H9 (cell line): ENCODE results near the gene CWC22. TPM values are rescaled to one million over a fixed set of nuclear protein-coding genes. Genes with fewer than 3 reads are reported as not detected.

Experiments
- DNase-seq: peaks from one replicate; pipeline ENCODE4 v3.0.0-alpha.2; 2017
- H2AFZ ChIP-seq: one replicate; pipeline ENCODE4 v1.6.1; 2013; ENCODE audit warnings: mild to moderate bottlenecking, low read length, control low read depth, moderate library complexity
- H2AK5ac ChIP-seq: 2 replicates; pipeline ENCODE4 v1.6.1; 2013; ENCODE audit warnings: low read length, control low read depth, mixed read lengths; ENCODE audit not compliant: insufficient read length
- H2BK120ac ChIP-seq: one replicate; pipeline ENCODE4 v1.6.1; 2013; ENCODE audit warnings: low read depth, mild to moderate bottlenecking, low read length, control low read depth, inconsistent platforms; ENCODE audit not compliant: poor library complexity, severe bottlenecking
- H2BK12ac ChIP-seq: 2 replicates; pipeline ENCODE4 v1.6.1; 2013; ENCODE audit warnings: low read length, control low read depth, mixed read lengths, low read depth; ENCODE audit not compliant: insufficient read length
- H2BK15ac ChIP-seq: 2 replicates; pipeline ENCODE4 v1.6.1; 2013; ENCODE audit warnings: low read depth, low read length, control low read depth
- H2BK20ac ChIP-seq: one replicate; pipeline ENCODE4 v1.6.1; 2013; ENCODE audit warnings: low read depth, mild to moderate bottlenecking, low read length, control low read depth, inconsistent platforms; ENCODE audit not compliant: poor library complexity, severe bottlenecking
- H2BK5ac ChIP-seq: 2 replicates; pipeline ENCODE4 v1.6.1; 2013; ENCODE audit warnings: low read length, control low read depth, mixed read lengths; ENCODE audit not compliant: insufficient read length
- H3K14ac ChIP-seq: 2 replicates; pipeline ENCODE4 v1.6.1; 2013; ENCODE audit warnings: low read length, control low read depth; ENCODE audit not compliant: insufficient read depth
- H3K18ac ChIP-seq: 2 replicates; pipeline ENCODE4 v1.6.1; 2013; ENCODE audit warnings: low read depth, mild to moderate bottlenecking, mixed read lengths, low read length, control low read depth; ENCODE audit not compliant: insufficient read length
- H3K23ac ChIP-seq: 2 replicates; pipeline ENCODE4 v1.6.1; 2013; ENCODE audit warnings: low read length, control low read depth, mixed read lengths, low read depth; ENCODE audit not compliant: insufficient read length
- H3K23me2 ChIP-seq: 2 replicates; pipeline ENCODE4 v1.6.1; 2013; ENCODE audit warnings: low read depth, mild to moderate bottlenecking, mixed read lengths, low read length, control low read depth; ENCODE audit not compliant: insufficient read length, poor library complexity, severe bottlenecking
- H3K27ac ChIP-seq: 2 replicates; pipeline ENCODE4 v1.5.1; 2013; ENCODE audit warnings: low read length, control low read depth, mixed read lengths, low read depth; ENCODE audit not compliant: insufficient read length
- H3K27me3 ChIP-seq: 2 replicates; pipeline ENCODE4 v1.6.1; 2013; ENCODE audit warnings: low read length, control low read depth, inconsistent platforms; ENCODE audit not compliant: insufficient read depth
- H3K4ac ChIP-seq: 2 replicates; pipeline ENCODE4 v1.6.1; 2013; ENCODE audit warnings: low read depth, mild to moderate bottlenecking, control low read depth, inconsistent platforms, low read length, moderate library complexity
- H3K4me1 ChIP-seq: 2 replicates; pipeline ENCODE4 v1.6.1; 2013; ENCODE audit warnings: low read length, control low read depth, inconsistent platforms; ENCODE audit not compliant: insufficient read depth
- H3K4me2 ChIP-seq: 2 replicates; pipeline ENCODE4 v1.6.1; 2013; ENCODE audit warnings: low read length, control low read depth, mixed read lengths; ENCODE audit not compliant: insufficient read length, insufficient read depth
- H3K56ac ChIP-seq: 2 replicates; pipeline ENCODE4 v1.6.1; 2013; ENCODE audit warnings: low read depth, mild to moderate bottlenecking, mixed read lengths, low read length, control low read depth; ENCODE audit not compliant: insufficient read length
- H3K79me1 ChIP-seq: 2 replicates; pipeline ENCODE4 v1.6.1; 2013; ENCODE audit warnings: low read depth, mild to moderate bottlenecking, moderate library complexity, low read length, control low read depth, inconsistent platforms; ENCODE audit not compliant: insufficient read depth, poor library complexity, severe bottlenecking
- H3K79me2 ChIP-seq: 2 replicates; pipeline ENCODE4 v1.6.1; 2013; ENCODE audit warnings: low read length, control low read depth, inconsistent platforms; ENCODE audit not compliant: insufficient read depth
- H3K9ac ChIP-seq: 2 replicates; pipeline ENCODE4 v1.6.1; 2013; ENCODE audit warnings: low read length, control low read depth, mixed read lengths; ENCODE audit not compliant: insufficient read length; ENCODE audit errors: extremely low read depth
- H3K9me3 ChIP-seq: one replicate; pipeline ENCODE4 v1.6.1; 2013; ENCODE audit warnings: low read depth, low read length, inconsistent platforms; ENCODE audit not compliant: control insufficient read depth
- H3T11ph ChIP-seq: one replicate; pipeline ENCODE4 v1.6.1; 2013; ENCODE audit warnings: mild to moderate bottlenecking, low read length, control low read depth, inconsistent platforms
- H4K20me1 ChIP-seq: one replicate; pipeline ENCODE4 v1.6.1; 2013; ENCODE audit not compliant: control insufficient read depth, insufficient read length, insufficient read depth
- H4K5ac ChIP-seq: 2 replicates; pipeline ENCODE4 v1.6.1; 2013; ENCODE audit warnings: low read depth, mild to moderate bottlenecking, mixed read lengths, low read length, control low read depth; ENCODE audit not compliant: insufficient read length
- H4K8ac ChIP-seq: replicated peaks from 2 replicates; pipeline ENCODE4 v1.6.1; 2013; ENCODE audit warnings: low read length, control low read depth, mixed read lengths, low read depth; ENCODE audit not compliant: insufficient read length
- H4K91ac ChIP-seq: 2 replicates; pipeline ENCODE4 v1.6.1; 2013; ENCODE audit warnings: low read depth, mild to moderate bottlenecking, moderate library complexity, mixed read lengths, low read length, control low read depth; ENCODE audit not compliant: insufficient read length
- H3K27ac Mint-ChIP-seq, 3 experiments: 2 replicates in 2 of 3; 3 replicates in 1 of 3; pipeline ENCODE4 v1.8.0; 2020 to 2021; ENCODE audit warnings: mixed read lengths in 3 of 3, mild to moderate bottlenecking in 1 of 3, moderate library complexity in 1 of 3
- H3K27me3 Mint-ChIP-seq: 2 replicates; pipeline ENCODE4 v1.8.0; 2021; ENCODE audit warnings: low read depth, mild to moderate bottlenecking, moderate library complexity, mixed read lengths
- H3K36me3 Mint-ChIP-seq, 3 experiments: 2 replicates in 2 of 3; 3 replicates in 1 of 3; pipeline ENCODE4 v1.8.0; 2020 to 2021; ENCODE audit warnings: low read depth in 3 of 3, mixed read lengths in 3 of 3; ENCODE audit not compliant: insufficient read depth in 1 of 3
- H3K4me1 Mint-ChIP-seq, 2 experiments: 2 replicates each; pipeline ENCODE4 v1.8.0; 2020; ENCODE audit warnings: mixed read lengths in 2 of 2
- H3K4me3 Mint-ChIP-seq, 2 experiments: 2 replicates in 1 of 2; 3 replicates in 1 of 2; pipeline ENCODE4 v1.8.0; 2020 to 2021; ENCODE audit warnings: mild to moderate bottlenecking in 2 of 2, mixed read lengths in 2 of 2, moderate library complexity in 1 of 2
- H3K9me3 Mint-ChIP-seq, 2 experiments: 2 replicates in 1 of 2; 3 replicates in 1 of 2; pipeline ENCODE4 v1.8.0; 2020; ENCODE audit warnings: mild to moderate bottlenecking in 2 of 2, mixed read lengths in 2 of 2, moderate library complexity in 1 of 2
- CTCF ChIP-seq: fragments of 200-600 bp; sonication (generic); conservative IDR thresholded peaks from 3 replicates; pipeline ENCODE4 v1.8.0; 2021; ENCODE audit warnings: antibody characterized with exemption, mild to moderate bottlenecking
- WGBS: extraction: QIAGEN DNeasy Blood & Tissue Kit; methylation state at CpG from one replicate; pipeline ENCODE4 v1.1.7; 2013; ENCODE audit warnings: missing lambda C conversion rate, low lambda C conversion rate, mixed read lengths; ENCODE audit not compliant: insufficient read length; ENCODE audit errors: extremely low coverage; 5-methylcytosine and 5-hydroxymethylcytosine counted together
- total RNA-seq: library from RNA; stranded (reverse); gene quantifications from 2 replicates; pipeline ENCODE4 v1.2.1, GENCODE V29; 2021

Gene CWC22
- total RNA-seq, 1 experiment from 2014 or later: 43.4 TPM

DNA sequence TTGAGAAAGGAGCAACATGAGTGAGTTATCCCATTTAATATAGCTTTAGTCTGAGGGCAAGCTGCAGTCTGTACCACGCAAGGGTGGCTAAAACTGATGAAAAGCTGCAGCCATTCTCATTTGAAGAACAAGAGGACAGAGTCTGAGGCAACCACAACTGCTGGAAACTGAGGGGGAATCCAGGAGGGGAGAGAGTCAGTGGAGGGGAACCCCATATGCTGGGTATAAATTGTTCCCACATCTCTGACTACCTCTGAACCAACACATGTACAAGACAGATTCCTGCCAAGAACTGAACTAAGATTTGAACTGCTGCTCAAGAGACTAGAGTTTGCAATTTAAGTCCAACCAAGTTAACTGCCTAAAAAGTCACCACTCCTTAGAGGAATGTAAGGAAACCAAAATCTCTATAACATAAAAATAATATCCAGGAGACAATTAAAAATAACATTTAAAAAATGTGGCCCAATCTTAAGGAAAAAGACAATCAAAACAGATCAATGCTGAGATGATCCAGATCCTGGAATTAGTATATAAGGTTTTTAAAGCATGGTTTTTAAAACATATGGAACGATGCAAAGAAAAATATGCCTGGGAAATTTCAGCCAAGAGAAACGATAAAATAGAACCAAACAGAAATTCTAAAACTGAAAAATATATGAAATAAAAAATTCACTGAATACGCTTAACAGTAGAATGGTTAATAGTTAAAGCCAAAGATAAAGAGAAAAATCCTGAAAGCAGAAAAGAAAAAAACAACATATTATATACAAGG is 11.2 kb downstream of the CWC22 start:
- no CpG with 5 or more reads among the region's 4 CpGs for WGBS
- peak overlapping the region; percentile 81 to 92 (median 91); a peak in 6 of 7 replicates for H3K27ac Mint-ChIP-seq
- H2BK15ac ChIP-seq: no peak overlapping the region
- H3K56ac ChIP-seq: no peak overlapping the region
- TF ChIP-seq CTCF: no peak
- H3K23ac ChIP-seq: no peak overlapping the region
- H3K4ac ChIP-seq: no peak overlapping the region
- no peak overlapping the region for H4K91ac ChIP-seq
- no peaks in the 10 kb centered on the region for H3K9me3 Mint-ChIP-seq
- no peak overlapping the region for H2BK5ac ChIP-seq
- H3K23me2 ChIP-seq: no peaks in the 10 kb centered on the region
- no peaks in the 10 kb centered on the region for H3K9me3 ChIP-seq
- no peak overlapping the region for H3K4me2 ChIP-seq
- H3K79me2 ChIP-seq: peaks cover 4% of the 10 kb centered on the region; the same call in 1 of the 2 replicates
- no peaks in the 10 kb centered on the region for H3K27me3 ChIP-seq
- peaks cover 3 to 20% (median 6%) of the 10 kb centered on the region in 3 experiments; a peak in 6 of 7 replicates for H3K36me3 Mint-ChIP-seq
- H3K27me3 Mint-ChIP-seq: no peaks in the 10 kb centered on the region
- no peak overlapping the region for H3T11ph ChIP-seq
- no peak overlapping the region for H3K27ac ChIP-seq
- peaks cover 41 to 49% of the 10 kb centered on the region in 2 experiments for H3K4me1 Mint-ChIP-seq
- H3K4me3 Mint-ChIP-seq: no peak overlapping the region
- H4K8ac ChIP-seq: no peak overlapping the region
- no peak overlapping the region for H3K9ac ChIP-seq
- no peaks in the 10 kb centered on the region for H4K20me1 ChIP-seq
- H3K79me1 ChIP-seq: no peaks in the 10 kb centered on the region
- H2AK5ac ChIP-seq: no peak overlapping the region
- no peaks in the 10 kb centered on the region; the same call in 1 of the 2 replicates for H3K4me1 ChIP-seq
- H2BK12ac ChIP-seq: no peak overlapping the region
- no peak overlapping the region for H2BK20ac ChIP-seq
- H2AFZ ChIP-seq: no peak overlapping the region
- H3K18ac ChIP-seq: no peak overlapping the region
- no peak overlapping the region for H2BK120ac ChIP-seq
- no peak for DNase-seq
- H3K14ac ChIP-seq: no peak overlapping the region
- no peak overlapping the region for H4K5ac ChIP-seq
